ENCODE measurements around the gene RAB11FIP3. TPM values are rescaled to one million over a fixed set of nuclear protein-coding genes. Genes with fewer than 3 reads are reported as not detected.

Gene RAB11FIP3
- total RNA-seq, 1 donor from 2014 or later = 47.0 TPM

GRCh38 chr16:515175-515938 is 89.9 kb downstream of the RAB11FIP3 start:
- H3K27ac ChIP-seq = no peak overlapping the region
- no peaks in the 10 kb centered on the region for H3K4me1 ChIP-seq
- no peaks in the 10 kb centered on the region for H3K9me3 ChIP-seq
- no peak overlapping the region for H3K4me3 ChIP-seq
- H3K27me3 ChIP-seq = no peaks in the 10 kb centered on the region
- no peak for TF ChIP-seq CTCF (IDR thresholded peaks at IDR 0.05)
- DNase-seq (ENCODE audit: low spot score in 2 of 2) = no peak
- intact Hi-C loops (cut with DNase I) = no loop called here
- H3K36me3 ChIP-seq = peaks cover 29 to 41% of the 10 kb centered on the region in 2 donors

- no peak for TF ChIP-seq CTCF (IDR thresholded peaks at IDR 0.05)
- Histone ChIP-seq H3K27ac (no peak overlapping the region), H3K4me1 (no peaks in the 10 kb centered on the region), H3K36me3 (peaks cover 35 to 42% of the 10 kb centered on the region in 2 donors), H3K4me3 (no peak overlapping the region), H3K27me3 (no peaks in the 10 kb centered on the region), H3K9me3 (no peaks in the 10 kb centered on the region)
- intact Hi-C loops (cut with DNase I) = no loop called here
- DNase-seq (ENCODE audit: low spot score in 2 of 2) = no peak
Measured at GRCh38 chr16:515939-516226, 90.4 kb downstream of the RAB11FIP3 start.

GRCh38 chr16:516301-516700 is 90.9 kb downstream of the RAB11FIP3 start:
- DNase-seq (ENCODE audit: low spot score in 2 of 2) = no peak
- no peak for TF ChIP-seq CTCF (IDR thresholded peaks at IDR 0.05)
- Histone ChIP-seq H3K36me3 (peaks cover 39 to 44% of the 10 kb centered on the region in 2 donors), H3K4me1 (no peaks in the 10 kb centered on the region), H3K27ac (no peak overlapping the region), H3K9me3 (no peaks in the 10 kb centered on the region), H3K27me3 (no peaks in the 10 kb centered on the region), H3K4me3 (no peak overlapping the region)
- intact Hi-C loops (cut with DNase I) = no loop called here

- H3K36me3 ChIP-seq = peaks cover 39 to 42% of the 10 kb centered on the region in 2 donors
- no peaks in the 10 kb centered on the region for H3K27me3 ChIP-seq
- H3K27ac ChIP-seq = no peak overlapping the region
- DNase-seq (ENCODE audit: low spot score in 2 of 2) = no peak
- no peak overlapping the region for H3K4me3 ChIP-seq
- no peaks in the 10 kb centered on the region for H3K4me1 ChIP-seq
- no peak for TF ChIP-seq CTCF (IDR thresholded peaks at IDR 0.05)
- no peaks in the 10 kb centered on the region for H3K9me3 ChIP-seq
- intact Hi-C loops (cut with DNase I) = no loop called here
Measured at GRCh38 chr16:518858-519257, 93.4 kb downstream of the RAB11FIP3 start.

- H3K36me3 ChIP-seq = peaks cover 39 to 42% of the 10 kb centered on the region in 2 donors
- no peaks in the 10 kb centered on the region for H3K9me3 ChIP-seq
- intact Hi-C loops (cut with DNase I) = no loop called here
- DNase-seq (ENCODE audit: low spot score in 2 of 2) = no peak
- H3K4me3 ChIP-seq = no peak overlapping the region
- H3K4me1 ChIP-seq = no peaks in the 10 kb centered on the region
- no peak for TF ChIP-seq CTCF (IDR thresholded peaks at IDR 0.05)
- no peaks in the 10 kb centered on the region for H3K27me3 ChIP-seq
- H3K27ac ChIP-seq = no peak overlapping the region
Measured at GRCh38 chr16:519425-519824, 94.0 kb downstream of the RAB11FIP3 start.
